Measurements from ENCODE around the gene AXIN2. TPM values are rescaled to one million over a fixed set of nuclear protein-coding genes. Genes with fewer than 3 reads are reported as not detected.

Gene AXIN2
- total RNA-seq, 1 donor from 2014 or later = under 0.01 TPM

DNA sequence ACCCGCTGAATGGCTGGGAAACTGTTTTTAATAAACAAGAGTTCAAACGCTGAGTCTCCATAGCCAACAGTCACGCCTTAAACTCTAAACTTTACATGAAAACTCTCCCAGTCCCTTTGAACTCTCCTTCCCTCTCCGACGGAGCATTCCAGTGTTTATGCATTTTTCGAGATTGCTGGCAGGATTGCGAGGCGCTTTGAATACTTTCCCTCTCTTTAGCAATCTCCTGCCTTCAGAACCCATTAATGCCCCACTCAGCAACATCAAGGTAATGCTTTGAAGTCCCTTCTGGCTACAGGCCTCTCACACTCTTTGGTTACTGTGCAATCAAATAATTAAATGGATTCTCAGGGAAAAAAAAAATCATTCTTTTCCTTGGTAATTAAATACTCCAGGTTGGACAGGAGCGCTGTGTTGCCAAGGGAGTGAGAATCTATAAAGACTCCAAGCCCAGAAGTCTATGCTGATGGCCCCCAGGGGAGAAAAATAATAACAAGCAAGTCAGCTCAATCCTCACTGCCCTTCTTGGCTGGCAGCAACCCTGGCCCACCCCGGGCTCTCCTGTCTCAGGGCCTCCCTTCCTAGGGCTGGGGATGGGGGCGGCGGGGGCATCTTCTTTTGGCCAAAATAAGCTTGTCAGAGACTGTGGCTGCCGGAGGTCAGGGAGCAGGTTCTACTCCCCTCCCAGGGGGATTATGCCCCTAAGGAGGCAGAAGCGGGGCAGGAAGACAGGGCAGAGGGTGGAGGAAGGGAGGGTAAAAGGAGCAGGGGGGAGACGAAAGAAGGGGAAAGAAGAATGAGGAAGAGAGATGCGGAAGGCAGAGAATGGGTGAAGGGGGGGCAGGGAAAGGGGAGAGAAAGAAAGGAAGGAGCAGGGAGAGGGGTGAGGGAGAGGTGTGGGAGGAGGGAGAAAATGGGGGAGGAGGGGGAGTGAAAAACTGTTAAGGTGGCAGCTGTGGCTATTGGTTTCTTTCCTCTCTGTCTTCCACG, 45.2 kb downstream of the AXIN2 start:
- FAIRE-seq (peak; percentile 36), DNase-seq (ENCODE audit: low read depth) (no peak)
- Histone ChIP-seq H3K27me3 (ENCODE audit: control insufficient read depth, insufficient read depth, low read length) (no peaks in the 10 kb centered on the region), H3K36me3 (ENCODE audit: control insufficient read depth, insufficient read depth, low read length) (no peaks in the 10 kb centered on the region), H3K4me3 (ENCODE audit: low read depth, low read length) (no peak overlapping the region)
- TF ChIP-seq, protein P1, sequence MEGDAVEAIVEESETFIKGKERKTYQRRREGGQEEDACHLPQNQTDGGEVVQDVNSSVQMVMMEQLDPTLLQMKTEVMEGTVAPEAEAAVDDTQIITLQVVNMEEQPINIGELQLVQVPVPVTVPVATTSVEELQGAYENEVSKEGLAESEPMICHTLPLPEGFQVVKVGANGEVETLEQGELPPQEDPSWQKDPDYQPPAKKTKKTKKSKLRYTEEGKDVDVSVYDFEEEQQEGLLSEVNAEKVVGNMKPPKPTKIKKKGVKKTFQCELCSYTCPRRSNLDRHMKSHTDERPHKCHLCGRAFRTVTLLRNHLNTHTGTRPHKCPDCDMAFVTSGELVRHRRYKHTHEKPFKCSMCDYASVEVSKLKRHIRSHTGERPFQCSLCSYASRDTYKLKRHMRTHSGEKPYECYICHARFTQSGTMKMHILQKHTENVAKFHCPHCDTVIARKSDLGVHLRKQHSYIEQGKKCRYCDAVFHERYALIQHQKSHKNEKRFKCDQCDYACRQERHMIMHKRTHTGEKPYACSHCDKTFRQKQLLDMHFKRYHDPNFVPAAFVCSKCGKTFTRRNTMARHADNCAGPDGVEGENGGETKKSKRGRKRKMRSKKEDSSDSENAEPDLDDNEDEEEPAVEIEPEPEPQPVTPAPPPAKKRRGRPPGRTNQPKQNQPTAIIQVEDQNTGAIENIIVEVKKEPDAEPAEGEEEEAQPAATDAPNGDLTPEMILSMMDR (IDR thresholded peaks at IDR 0.05; ENCODE audit: insufficient read depth, low read length, severe bottlenecking) = no peak

DNA sequence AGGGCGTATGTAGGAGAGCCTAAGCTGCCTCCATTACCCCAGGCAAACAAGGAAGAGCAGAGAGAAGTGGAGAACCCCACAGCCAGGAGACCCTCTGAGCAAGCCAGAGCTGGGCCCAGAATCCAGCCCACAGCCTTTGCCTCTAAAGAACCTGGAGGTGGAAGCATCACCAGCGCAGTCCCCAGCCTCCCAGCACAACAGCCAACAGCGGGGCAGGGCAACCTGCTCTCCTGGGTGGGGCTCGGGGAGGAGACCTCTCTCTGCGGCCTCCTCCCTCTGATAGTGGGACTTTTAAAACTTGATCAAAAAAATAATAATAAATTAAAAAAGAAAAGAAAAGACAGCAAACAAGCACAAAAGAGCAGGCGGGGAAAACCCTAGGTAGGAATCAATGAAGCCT, 45.9 kb downstream of the AXIN2 start:
- TF ChIP-seq, protein P1 (IDR thresholded peaks at IDR 0.05; ENCODE audit: insufficient read depth, low read length, severe bottlenecking) = no peak
- FAIRE-seq (no peak), DNase-seq (ENCODE audit: low read depth) (no peak)
- Histone ChIP-seq H3K27me3 (ENCODE audit: control insufficient read depth, insufficient read depth, low read length) (no peaks in the 10 kb centered on the region), H3K4me3 (ENCODE audit: low read depth, low read length) (no peak overlapping the region), H3K36me3 (ENCODE audit: control insufficient read depth, insufficient read depth, low read length) (no peaks in the 10 kb centered on the region)

DNA sequence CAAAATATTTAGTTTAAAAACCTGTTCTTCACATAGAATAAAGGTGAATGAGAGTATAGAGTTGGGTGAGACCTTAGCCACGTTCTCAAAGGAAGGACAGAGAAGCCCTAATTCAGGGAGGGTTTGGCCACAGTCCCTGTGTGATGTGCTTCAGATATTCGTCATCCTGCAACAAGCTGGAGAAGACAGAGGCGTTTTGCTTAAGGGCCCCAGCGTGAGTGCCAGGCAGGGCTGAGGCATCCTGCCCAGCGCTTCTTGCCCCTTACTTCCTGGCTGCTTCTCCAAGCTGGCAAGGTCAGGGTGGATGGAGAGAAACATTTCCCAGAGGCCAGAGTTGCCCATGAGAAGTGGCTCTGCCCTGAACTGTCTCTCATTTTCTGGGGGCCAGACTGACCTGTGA, 46.9 kb downstream of the AXIN2 start:
- H3K4me3 ChIP-seq (ENCODE audit: low read depth, low read length) = no peak overlapping the region
- H3K27me3 ChIP-seq (ENCODE audit: control insufficient read depth, insufficient read depth, low read length) = no peaks in the 10 kb centered on the region
- no peak for FAIRE-seq
- TF ChIP-seq, protein P1 (IDR thresholded peaks at IDR 0.05; ENCODE audit: insufficient read depth, low read length, severe bottlenecking) = no peak
- no peaks in the 10 kb centered on the region for H3K36me3 ChIP-seq (ENCODE audit: control insufficient read depth, insufficient read depth, low read length)
- peak; percentile 9 for DNase-seq (ENCODE audit: low read depth)

DNA sequence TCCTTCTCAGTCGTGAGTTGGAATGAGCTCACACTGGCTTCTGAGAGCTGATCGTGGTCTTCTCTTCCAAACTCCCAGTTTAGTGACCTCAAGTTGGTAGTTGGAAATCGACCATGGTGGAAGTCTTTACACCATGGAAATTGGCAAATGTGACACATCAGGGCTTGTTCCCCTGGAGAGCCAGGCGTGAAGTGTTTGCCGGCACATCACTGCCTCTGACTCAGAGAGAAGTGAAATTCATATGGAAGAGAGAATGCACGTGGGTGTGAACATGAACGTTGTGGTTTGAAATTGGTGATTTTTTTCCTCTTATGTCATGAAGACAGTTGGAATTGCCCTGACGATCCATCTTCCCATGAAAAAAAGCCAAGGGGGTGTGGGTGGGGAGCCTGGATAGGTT, 47.4 kb downstream of the AXIN2 start:
- H3K36me3 ChIP-seq (ENCODE audit: control insufficient read depth, insufficient read depth, low read length) = no peaks in the 10 kb centered on the region
- TF ChIP-seq, protein P1 (IDR thresholded peaks at IDR 0.05; ENCODE audit: insufficient read depth, low read length, severe bottlenecking) = no peak
- H3K4me3 ChIP-seq (ENCODE audit: low read depth, low read length) = no peak overlapping the region
- FAIRE-seq (no peak), DNase-seq (ENCODE audit: low read depth) (peak; percentile 59)
- H3K27me3 ChIP-seq (ENCODE audit: control insufficient read depth, insufficient read depth, low read length) = no peaks in the 10 kb centered on the region

DNA sequence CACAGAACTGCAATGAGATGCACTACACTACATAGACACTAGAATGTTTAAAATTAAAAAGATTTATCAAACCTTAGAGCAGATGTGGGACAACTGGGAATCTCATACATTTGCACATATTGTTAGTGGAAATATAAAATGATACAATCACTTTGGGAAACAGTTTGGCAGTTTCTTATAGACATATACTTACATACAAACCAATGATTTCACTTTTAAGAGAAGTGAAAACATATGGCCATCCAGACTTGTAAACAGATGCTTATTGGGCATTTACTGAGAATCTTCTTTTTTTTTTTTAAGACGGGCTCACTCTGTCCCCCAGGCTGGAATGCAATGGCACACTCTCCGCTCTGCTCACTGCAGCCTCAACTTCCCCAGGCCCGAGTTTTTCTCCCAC, 50.1 kb downstream of the AXIN2 start:
- FAIRE-seq = no peak
- Histone ChIP-seq H3K27me3 (ENCODE audit: control insufficient read depth, insufficient read depth, low read length) (no peaks in the 10 kb centered on the region), H3K36me3 (ENCODE audit: control insufficient read depth, insufficient read depth, low read length) (no peaks in the 10 kb centered on the region), H3K4me3 (ENCODE audit: low read depth, low read length) (no peak overlapping the region)
- DNase-seq (ENCODE audit: low read depth) = no peak
- TF ChIP-seq, protein P1 (IDR thresholded peaks at IDR 0.05; ENCODE audit: insufficient read depth, low read length, severe bottlenecking) = no peak
